GM19193 (cell line): ENCODE measurements around the gene DUSP9.

Source experiments
- POLR2A ChIP-seq: IDR thresholded peaks from 4 replicates; pipeline ENCODE4 v1.6.1; 2011; ENCODE audit not compliant: insufficient read depth, insufficient read length; ENCODE audit errors: extremely low read depth

The DUSP9 gene

GRCh38 chrX:153628129-153628528 lies 18.9 kb upstream of the DUSP9 start:
- no peak for TF ChIP-seq POLR2A

- no peak for TF ChIP-seq POLR2A
Observed at GRCh38 chrX:153628665-153629064, 18.3 kb upstream of the DUSP9 start.

DNA sequence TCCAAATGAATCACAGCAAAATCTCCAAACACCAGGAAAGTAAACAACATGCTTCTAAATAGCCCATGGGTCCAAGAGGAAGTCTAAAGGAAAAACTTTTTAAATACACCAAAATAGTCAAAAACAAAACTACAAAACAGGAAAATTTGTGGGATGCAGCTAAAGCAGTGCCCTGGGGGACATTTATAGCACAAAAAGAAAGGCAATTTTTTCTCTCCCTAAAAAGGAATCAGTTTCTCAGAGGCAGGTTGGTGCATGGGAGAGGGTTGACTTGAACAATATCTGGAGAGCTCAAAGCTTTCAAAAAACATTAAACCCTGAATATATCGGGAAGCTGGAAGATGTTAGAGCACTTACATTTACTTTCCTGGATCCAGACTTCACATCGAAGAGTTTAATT lies 15.7 kb upstream of the DUSP9 start:
- TF ChIP-seq POLR2A: no peak

DNA sequence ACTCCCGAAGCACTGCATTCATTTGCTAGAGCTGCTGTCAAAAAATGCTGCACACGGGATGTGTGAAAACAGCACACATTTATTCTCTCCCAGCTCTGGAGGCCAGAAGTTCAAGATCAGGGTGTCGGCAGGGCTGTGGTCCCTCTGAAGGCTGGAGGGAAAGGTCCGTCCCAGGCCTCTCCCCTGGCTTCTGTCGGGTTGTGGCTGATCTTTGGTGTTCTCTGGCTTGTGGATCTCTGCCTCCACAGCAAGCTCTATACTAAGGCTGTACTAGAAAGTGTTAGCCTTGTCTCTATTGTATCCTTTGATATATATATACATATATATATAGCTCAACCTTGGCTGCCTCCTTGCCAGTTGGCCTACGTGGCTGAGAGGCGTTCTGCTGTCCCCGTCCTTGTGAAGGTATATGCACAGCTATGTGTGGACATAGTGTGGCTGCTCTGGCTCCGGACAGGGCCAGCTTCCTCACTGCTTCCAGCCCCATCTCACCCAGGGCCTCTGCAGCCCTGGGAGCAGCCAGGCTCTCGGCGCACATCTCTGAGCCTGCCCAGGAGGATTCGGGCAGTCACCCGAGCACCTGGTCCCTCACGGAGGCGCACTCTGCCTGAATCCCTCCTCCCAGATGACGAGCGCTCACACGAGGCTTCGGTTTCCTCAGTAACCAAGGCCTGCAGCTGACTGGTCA lies 15.0 kb upstream of the DUSP9 start:
- TF ChIP-seq POLR2A: no peak

GRCh38 chrX:153632595-153632946 lies 14.4 kb upstream of the DUSP9 start:
- TF ChIP-seq POLR2A: no peak

DNA sequence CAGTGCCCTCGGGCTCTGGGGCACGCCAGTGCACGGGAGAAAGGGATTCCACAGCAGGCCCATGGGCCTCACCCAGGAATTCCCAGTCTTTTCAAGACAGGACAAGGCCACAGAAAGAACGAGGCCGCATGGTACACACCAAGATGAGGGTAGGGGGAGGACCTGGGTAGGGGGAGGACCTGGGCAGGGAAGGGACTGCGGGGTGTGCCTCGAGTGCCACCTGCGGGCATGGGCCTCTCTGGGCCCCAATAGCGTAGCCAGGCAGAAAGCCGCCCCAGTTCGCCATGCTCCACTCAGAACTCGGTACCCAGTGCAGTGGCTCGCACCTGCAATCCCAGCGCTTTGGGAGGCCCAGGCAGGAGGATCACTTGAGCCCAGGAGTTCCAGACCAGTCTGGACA lies 14.0 kb upstream of the DUSP9 start:
- TF ChIP-seq POLR2A: no peak

DNA sequence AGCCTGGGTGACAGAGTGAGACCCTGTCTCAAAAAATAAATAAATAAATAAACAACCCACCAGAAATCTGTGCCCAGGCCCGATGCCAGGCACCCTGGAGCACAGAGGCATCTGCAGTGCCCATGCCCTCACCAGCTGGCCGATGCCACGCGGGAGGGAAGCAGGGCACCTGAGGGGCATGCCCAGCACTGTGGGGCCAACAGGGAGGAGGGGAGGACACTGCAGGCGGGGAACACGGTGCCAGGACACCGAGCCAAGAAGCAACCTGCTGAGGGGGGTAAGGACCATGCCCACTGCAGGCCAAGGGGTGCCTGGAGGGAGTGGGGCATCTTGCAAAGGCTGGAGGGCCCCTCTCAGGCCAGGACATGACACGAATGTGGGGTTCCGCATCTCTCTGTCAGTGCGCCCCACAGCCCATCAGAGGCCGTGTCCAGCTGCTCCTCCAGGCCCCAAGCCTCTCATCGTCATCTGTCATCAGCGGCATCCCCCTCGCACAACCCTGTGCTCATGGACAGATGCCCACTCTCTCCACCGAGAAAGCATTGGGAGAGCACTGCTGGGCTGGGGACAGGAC lies 13.3 kb upstream of the DUSP9 start:
- no peak for TF ChIP-seq POLR2A

GRCh38 chrX:153634236-153634635 lies 12.8 kb upstream of the DUSP9 start:
- TF ChIP-seq POLR2A: no peak

DNA sequence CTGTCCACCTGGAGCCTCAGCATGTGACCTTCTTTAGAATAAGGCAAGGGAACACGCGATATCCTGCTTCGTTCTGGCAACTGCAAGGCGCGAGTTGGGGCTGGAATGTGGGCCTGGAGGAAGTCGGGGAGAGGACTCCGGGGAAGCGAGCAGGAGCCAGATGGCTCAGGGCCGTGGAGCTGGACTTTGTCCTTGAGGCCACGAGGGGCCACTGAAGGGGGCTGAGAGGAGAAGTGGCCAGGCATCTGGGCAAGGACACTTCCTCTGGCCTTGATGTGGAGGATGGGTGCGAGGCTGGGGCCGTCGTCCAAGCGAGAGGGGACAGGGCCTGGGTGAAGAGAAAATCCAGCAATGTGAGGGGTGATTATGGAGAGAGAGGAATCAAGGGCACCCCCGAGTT lies 12.2 kb upstream of the DUSP9 start:
- no peak for TF ChIP-seq POLR2A

- no peak for TF ChIP-seq POLR2A
Observed at GRCh38 chrX:153635388-153635787, 11.6 kb upstream of the DUSP9 start.

- no peak for TF ChIP-seq POLR2A
Observed at GRCh38 chrX:153635788-153636668, 11.0 kb upstream of the DUSP9 start.

DNA sequence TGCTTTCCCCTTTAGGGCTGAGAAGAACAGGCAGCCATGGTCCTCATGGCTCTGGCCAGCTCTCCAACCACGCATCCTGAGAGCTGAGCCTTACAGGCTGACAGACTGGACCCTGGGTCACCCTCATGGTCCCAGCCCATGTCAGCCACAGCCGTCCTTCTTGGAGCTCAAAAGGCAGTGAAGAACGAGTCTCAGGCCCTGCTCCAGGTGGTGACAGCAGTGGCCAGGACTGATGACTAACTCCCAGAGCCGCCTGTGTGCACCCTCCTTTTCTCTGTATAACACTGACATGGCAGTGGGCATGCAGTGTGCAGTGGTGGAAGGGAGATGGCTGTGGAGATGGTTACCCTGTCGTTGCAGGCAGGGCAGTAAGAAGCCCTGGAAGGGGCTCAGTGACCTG lies 10.3 kb upstream of the DUSP9 start:
- no peak for TF ChIP-seq POLR2A

DNA sequence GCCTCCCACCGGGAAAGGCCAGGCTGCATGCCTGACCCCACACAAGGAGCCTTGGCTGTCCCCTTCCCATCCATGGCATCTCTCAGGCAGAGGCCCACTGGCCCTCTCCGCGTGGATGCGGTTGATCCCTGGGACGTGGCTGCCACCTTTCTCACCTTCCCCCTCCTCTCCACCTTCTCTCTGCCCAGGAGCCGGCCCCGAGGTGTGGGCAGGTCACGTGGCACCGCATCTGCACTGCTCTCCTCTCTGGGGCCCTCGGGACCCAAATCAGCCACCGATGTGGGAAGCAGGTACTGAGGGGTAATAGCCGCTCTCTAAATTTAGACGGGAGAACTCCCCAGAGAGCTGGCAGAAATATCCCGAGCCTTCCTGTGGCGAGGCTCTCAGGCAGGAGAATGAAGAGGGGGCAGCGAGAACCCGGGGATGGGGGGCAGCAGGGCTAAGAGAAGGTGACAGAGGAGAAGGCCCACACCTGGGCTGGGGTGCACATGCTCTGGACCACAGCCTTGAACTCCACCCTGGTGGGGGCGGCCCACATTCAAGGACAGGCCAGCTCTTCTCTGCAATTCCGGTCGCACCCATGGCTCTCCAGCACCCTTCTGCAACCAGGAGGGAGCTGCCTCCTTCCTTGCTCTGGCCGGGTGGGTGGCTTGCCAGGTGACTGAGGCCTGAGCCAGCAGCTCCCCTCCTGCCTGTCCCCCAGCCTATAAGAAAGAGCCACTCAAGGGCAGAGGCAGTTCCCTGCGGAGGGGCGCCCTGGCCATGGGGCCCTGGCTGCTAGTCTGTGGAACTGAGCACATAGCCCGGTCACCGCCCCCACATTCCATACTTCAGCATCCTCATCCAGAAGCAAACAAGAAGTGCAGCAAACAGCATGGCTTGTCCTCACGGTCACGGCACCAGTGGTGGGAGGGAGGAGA lies 9.6 kb upstream of the DUSP9 start:
- TF ChIP-seq POLR2A: no peak

DNA sequence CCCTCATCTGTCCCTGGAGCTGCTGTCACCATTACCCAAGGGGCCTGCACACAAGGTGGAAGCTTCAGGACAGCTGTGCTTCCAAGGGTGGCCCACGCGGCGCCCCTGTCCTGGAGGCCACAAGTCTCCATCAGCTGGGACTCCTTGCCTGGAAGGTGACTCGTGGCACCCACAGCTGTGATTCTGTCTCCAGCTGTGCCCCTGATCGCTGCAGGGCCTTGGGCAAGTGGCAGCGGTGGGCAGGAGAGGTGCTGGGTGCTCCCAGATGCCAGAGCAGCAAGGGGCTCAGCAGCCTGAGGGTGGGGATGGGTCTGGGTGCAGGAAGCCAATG lies 9.0 kb upstream of the DUSP9 start:
- no peak for TF ChIP-seq POLR2A
